HCT116 (cell line): ENCODE data around the gene GDAP2.

Source experiments
- EZH2phosphoT487 ChIP-seq: fragments of 200-600 bp; IDR thresholded peaks from 2 replicates; pipeline ENCODE4 v1.6.1; 2018; ENCODE audit warnings: antibody characterized with exemption, borderline replicate concordance
- POLR2A ChIP-seq: IDR thresholded peaks from 2 replicates; pipeline ENCODE4 v1.7.0; 2011; ENCODE audit warnings: borderline replicate concordance; ENCODE audit not compliant: insufficient read depth, insufficient read length; ENCODE audit errors: extremely low read depth
- POLR2AphosphoS5 ChIP-seq: IDR thresholded peaks from 2 replicates; pipeline ENCODE4 v1.6.1; 2011; ENCODE audit warnings: mild to moderate bottlenecking, low read depth, low read length, moderate library complexity
- RAD21 ChIP-seq: IDR thresholded peaks from 2 replicates; pipeline ENCODE4 v1.6.1; 2012; ENCODE audit warnings: low read depth, mild to moderate bottlenecking
- ZBTB33 ChIP-seq: IDR thresholded peaks from 2 replicates; pipeline ENCODE4 v1.6.1; 2011; ENCODE audit warnings: mild to moderate bottlenecking, low read length, moderate library complexity; ENCODE audit not compliant: insufficient replicate concordance; ENCODE audit errors: extremely low read depth
- TF ChIP-seq, protein P1 (sequence below), 3 experiments: fragments of 200-600 bp in 1 of 3; sonication (generic) in 1 of 3; IDR thresholded peaks in 2 of 3; conservative IDR thresholded peaks in 1 of 3; 2 replicates each; pipeline ENCODE4 v1.5.1; 2012 to 2017; ENCODE audit warnings: low read depth in 2 of 3, low read length in 2 of 3, antibody characterized with exemption in 1 of 3, borderline replicate concordance in 1 of 3, control low read depth in 1 of 3, mild to moderate bottlenecking in 1 of 3, mixed read lengths in 1 of 3, mixed run types in 1 of 3, moderate library complexity in 1 of 3; ENCODE audit not compliant: insufficient read depth in 1 of 3
- TF ChIP-seq, protein P2 (sequence below): IDR thresholded peaks from 2 replicates; pipeline ENCODE4 v1.6.1; 2012

- no peak for TF ChIP-seq ZBTB33
- no peak for TF ChIP-seq POLR2AphosphoS5
- TF ChIP-seq POLR2A, result no peak
- no peak for TF ChIP-seq EZH2phosphoT487
- TF ChIP-seq, protein P1, sequence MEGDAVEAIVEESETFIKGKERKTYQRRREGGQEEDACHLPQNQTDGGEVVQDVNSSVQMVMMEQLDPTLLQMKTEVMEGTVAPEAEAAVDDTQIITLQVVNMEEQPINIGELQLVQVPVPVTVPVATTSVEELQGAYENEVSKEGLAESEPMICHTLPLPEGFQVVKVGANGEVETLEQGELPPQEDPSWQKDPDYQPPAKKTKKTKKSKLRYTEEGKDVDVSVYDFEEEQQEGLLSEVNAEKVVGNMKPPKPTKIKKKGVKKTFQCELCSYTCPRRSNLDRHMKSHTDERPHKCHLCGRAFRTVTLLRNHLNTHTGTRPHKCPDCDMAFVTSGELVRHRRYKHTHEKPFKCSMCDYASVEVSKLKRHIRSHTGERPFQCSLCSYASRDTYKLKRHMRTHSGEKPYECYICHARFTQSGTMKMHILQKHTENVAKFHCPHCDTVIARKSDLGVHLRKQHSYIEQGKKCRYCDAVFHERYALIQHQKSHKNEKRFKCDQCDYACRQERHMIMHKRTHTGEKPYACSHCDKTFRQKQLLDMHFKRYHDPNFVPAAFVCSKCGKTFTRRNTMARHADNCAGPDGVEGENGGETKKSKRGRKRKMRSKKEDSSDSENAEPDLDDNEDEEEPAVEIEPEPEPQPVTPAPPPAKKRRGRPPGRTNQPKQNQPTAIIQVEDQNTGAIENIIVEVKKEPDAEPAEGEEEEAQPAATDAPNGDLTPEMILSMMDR (IDR thresholded peaks at IDR 0.05 in 2 of 3, conservative IDR thresholded peaks at IDR 0.05 in 1 of 3; ENCODE audit: borderline replicate concordance in 1 of 3, insufficient read depth in 1 of 3, low read depth in 2 of 3, low read length in 2 of 3), result no peak
- TF ChIP-seq, protein P2, sequence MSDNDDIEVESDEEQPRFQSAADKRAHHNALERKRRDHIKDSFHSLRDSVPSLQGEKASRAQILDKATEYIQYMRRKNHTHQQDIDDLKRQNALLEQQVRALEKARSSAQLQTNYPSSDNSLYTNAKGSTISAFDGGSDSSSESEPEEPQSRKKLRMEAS, result no peak
- TF ChIP-seq RAD21, result no peak
Measured at GRCh38 chr1:117930173-117930447, 689 bp upstream of the GDAP2 start.
